Trophoblast cell (in vitro differentiated cells and primary cell): ENCODE results near the gene ATP8A1.

Experiments
- DNase-seq, 2 donors: peaks; one replicate each; pipeline ENCODE4 v3.0.0-alpha.2; 2016
- H2AFZ ChIP-seq: 2 replicates; pipeline ENCODE4 v1.6.1; 2013; ENCODE audit warnings: low read length, moderate library complexity, mild to moderate bottlenecking; ENCODE audit not compliant: insufficient read depth, poor library complexity
- H2AK5ac ChIP-seq: 2 replicates; pipeline ENCODE4 v1.6.1; 2013; ENCODE audit warnings: mild to moderate bottlenecking, low read length
- H2BK120ac ChIP-seq: 2 replicates; pipeline ENCODE4 v1.6.1; 2013; ENCODE audit warnings: low read length, mild to moderate bottlenecking, moderate library complexity; ENCODE audit not compliant: insufficient read depth, poor library complexity
- H2BK12ac ChIP-seq: 2 replicates; pipeline ENCODE4 v1.6.1; 2013; ENCODE audit warnings: mild to moderate bottlenecking, low read length, moderate library complexity
- H2BK5ac ChIP-seq: 2 replicates; pipeline ENCODE4 v1.6.1; 2013; ENCODE audit warnings: low read length, low read depth, moderate library complexity, mild to moderate bottlenecking; ENCODE audit not compliant: poor library complexity
- H3K14ac ChIP-seq: 2 replicates; pipeline ENCODE4 v1.6.1; 2013; ENCODE audit warnings: mild to moderate bottlenecking, low read length
- H3K18ac ChIP-seq: 2 replicates; pipeline ENCODE4 v1.6.1; 2013; ENCODE audit warnings: mild to moderate bottlenecking, low read length
- H3K23ac ChIP-seq: 2 replicates; pipeline ENCODE4 v1.6.1; 2013; ENCODE audit warnings: low read length
- H3K27ac ChIP-seq: 2 replicates; pipeline ENCODE4 v1.5.1; 2013; ENCODE audit warnings: low read depth, mild to moderate bottlenecking, inconsistent platforms, low read length, moderate library complexity
- H3K27me3 ChIP-seq: 2 replicates; pipeline ENCODE4 v1.6.1; 2013; ENCODE audit warnings: inconsistent platforms, mild to moderate bottlenecking, low read length, moderate library complexity; ENCODE audit not compliant: insufficient read depth
- H3K36me3 ChIP-seq, 2 experiments: 1 replicate in 1 of 2; 2 replicates in 1 of 2; pipeline ENCODE4 v1.6.1; 2013; ENCODE audit warnings: low read length in 2 of 2, mild to moderate bottlenecking in 2 of 2, moderate library complexity in 1 of 2; ENCODE audit not compliant: insufficient read depth in 2 of 2, control insufficient read depth in 1 of 2
- H3K4ac ChIP-seq: 2 replicates; pipeline ENCODE4 v1.6.1; 2013; ENCODE audit warnings: low read depth, mild to moderate bottlenecking, low read length, moderate library complexity
- H3K4me1 ChIP-seq, 2 experiments: 1 replicate in 1 of 2; 2 replicates in 1 of 2; pipeline ENCODE4 v1.6.1; 2013; ENCODE audit warnings: low read length in 2 of 2, mild to moderate bottlenecking in 2 of 2, moderate library complexity in 1 of 2; ENCODE audit not compliant: insufficient read depth in 2 of 2, control insufficient read depth in 1 of 2
- H3K4me2 ChIP-seq: 2 replicates; pipeline ENCODE4 v1.6.1; 2013; ENCODE audit warnings: inconsistent platforms, mild to moderate bottlenecking, low read length, moderate library complexity
- H3K4me3 ChIP-seq: 2 replicates; pipeline ENCODE4 v1.5.1; 2013; ENCODE audit warnings: mild to moderate bottlenecking, low read depth, low read length, inconsistent platforms
- H3K79me1 ChIP-seq: one replicate; pipeline ENCODE4 v1.6.1; 2013; ENCODE audit warnings: low read length
- H3K79me2 ChIP-seq: 2 replicates; pipeline ENCODE4 v1.6.1; 2013; ENCODE audit warnings: low read length, mild to moderate bottlenecking; ENCODE audit not compliant: control insufficient read depth, insufficient read depth, poor library complexity
- H3K9ac ChIP-seq: 2 replicates; pipeline ENCODE4 v1.6.1; 2013; ENCODE audit warnings: mild to moderate bottlenecking, low read length
- H3K9me3 ChIP-seq: 2 replicates; pipeline ENCODE4 v1.6.1; 2013; ENCODE audit warnings: low read depth, mild to moderate bottlenecking, control low read depth, inconsistent platforms, low read length; ENCODE audit not compliant: insufficient read depth
- H4K12ac ChIP-seq: 2 replicates; pipeline ENCODE4 v1.6.1; 2013; ENCODE audit warnings: low read depth, mild to moderate bottlenecking, low read length, moderate library complexity
- H4K8ac ChIP-seq: 2 replicates; pipeline ENCODE4 v1.6.1; 2013; ENCODE audit warnings: low read depth, mild to moderate bottlenecking, low read length, moderate library complexity
- H4K91ac ChIP-seq: one replicate; pipeline ENCODE4 v1.6.1; 2013; ENCODE audit warnings: low read depth, mild to moderate bottlenecking, low read length, moderate library complexity
- WGBS: extraction: QIAGEN DNeasy Blood & Tissue Kit; methylation state at CpG from one replicate; pipeline ENCODE4 v1.1.7; 2013; ENCODE audit warnings: missing lambda C conversion rate; ENCODE audit not compliant: insufficient read length, insufficient coverage; ENCODE audit errors: extremely low coverage; 5-methylcytosine and 5-hydroxymethylcytosine counted together

ATP8A1 gene

DNA sequence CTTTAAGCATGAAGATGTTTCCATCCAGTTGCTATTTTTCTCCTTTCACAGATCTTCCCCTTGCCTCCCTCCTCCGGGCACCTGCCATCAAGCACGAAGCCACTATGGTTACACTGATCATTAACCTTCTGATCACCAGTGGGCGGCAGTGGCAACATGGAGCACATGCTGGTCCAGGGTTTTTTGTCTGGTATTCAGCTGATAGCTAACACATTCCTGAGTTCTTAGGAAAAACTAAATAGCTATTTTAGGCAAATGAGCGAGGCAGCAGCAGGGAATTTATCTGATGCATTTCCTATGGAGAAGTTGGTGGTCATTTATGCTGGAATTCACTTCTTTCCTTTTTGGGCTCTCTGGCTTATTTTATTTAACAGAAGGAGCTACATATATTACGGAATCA is 236.8 kb downstream of the ATP8A1 start:
- Histone ChIP-seq H4K12ac (no peak overlapping the region), H3K14ac (no peak overlapping the region), H3K79me2 (no peaks in the 10 kb centered on the region), H3K18ac (no peak overlapping the region), H2BK120ac (no peak overlapping the region), H3K9me3 (no peaks in the 10 kb centered on the region), H4K91ac (no peak overlapping the region), H3K36me3 (no peaks in the 10 kb centered on the region), H3K4me2 (no peak overlapping the region), H3K27me3 (no peaks in the 10 kb centered on the region), H2AK5ac (no peak overlapping the region), H3K79me1 (no peaks in the 10 kb centered on the region), H4K8ac (no peak overlapping the region), H2BK5ac (no peak overlapping the region), H3K9ac (no peak overlapping the region), H3K4ac (no peak overlapping the region), H3K27ac (no peak overlapping the region), H2BK12ac (no peak overlapping the region), H3K23ac (no peak overlapping the region), H3K4me3 (no peak overlapping the region), H2AFZ (no peak overlapping the region), H3K4me1 (no peaks in the 10 kb centered on the region)
- DNase-seq, result no peak
- no CpG with 5 or more reads among the region's 5 CpGs for WGBS

DNA sequence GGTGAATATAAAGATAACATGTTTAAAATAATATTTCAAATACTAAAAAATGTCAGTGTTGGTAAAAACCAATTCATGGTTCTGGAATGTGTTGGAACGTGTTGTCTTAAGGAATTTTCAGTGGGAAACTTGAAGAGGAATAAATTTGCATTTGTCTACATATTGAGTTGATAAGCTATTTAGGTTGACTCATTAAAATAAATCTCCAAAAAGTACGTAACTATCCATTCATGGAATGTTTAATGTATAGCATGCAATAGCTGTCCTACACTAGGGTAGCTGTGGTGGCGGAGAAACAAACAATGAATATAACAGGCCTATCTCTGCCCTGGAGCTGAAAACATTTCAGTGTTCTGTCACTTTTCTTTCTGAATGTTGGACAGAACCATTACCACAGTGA is 239.4 kb downstream of the ATP8A1 start:
- H3K4me1 ChIP-seq, result peaks cover 0 to 2% of the 10 kb centered on the region in 2 experiments
- no peak overlapping the region for H3K14ac ChIP-seq
- no peaks in the 10 kb centered on the region for H3K36me3 ChIP-seq
- no peak overlapping the region for H4K8ac ChIP-seq
- H3K4me2 ChIP-seq, result no peak overlapping the region
- no CpG with 5 or more reads among the region's 3 CpGs for whole genome bisulfite sequencing
- H3K9me3 ChIP-seq, result no peaks in the 10 kb centered on the region
- no peak overlapping the region for H3K4me3 ChIP-seq
- H3K79me2 ChIP-seq, result no peaks in the 10 kb centered on the region
- no peak overlapping the region for H3K4ac ChIP-seq
- H4K12ac ChIP-seq, result no peak overlapping the region
- no peaks in the 10 kb centered on the region for H3K79me1 ChIP-seq
- no peak overlapping the region for H2BK12ac ChIP-seq
- H4K91ac ChIP-seq, result no peak overlapping the region
- H2AK5ac ChIP-seq, result no peak overlapping the region
- no peak overlapping the region for H2AFZ ChIP-seq
- H2BK5ac ChIP-seq, result no peak overlapping the region
- H3K27me3 ChIP-seq, result no peaks in the 10 kb centered on the region
- DNase-seq, result no peak
- H3K27ac ChIP-seq, result no peak overlapping the region
- no peak overlapping the region for H2BK120ac ChIP-seq
- H3K18ac ChIP-seq, result no peak overlapping the region
- no peak overlapping the region for H3K23ac ChIP-seq
- no peak overlapping the region for H3K9ac ChIP-seq

DNA sequence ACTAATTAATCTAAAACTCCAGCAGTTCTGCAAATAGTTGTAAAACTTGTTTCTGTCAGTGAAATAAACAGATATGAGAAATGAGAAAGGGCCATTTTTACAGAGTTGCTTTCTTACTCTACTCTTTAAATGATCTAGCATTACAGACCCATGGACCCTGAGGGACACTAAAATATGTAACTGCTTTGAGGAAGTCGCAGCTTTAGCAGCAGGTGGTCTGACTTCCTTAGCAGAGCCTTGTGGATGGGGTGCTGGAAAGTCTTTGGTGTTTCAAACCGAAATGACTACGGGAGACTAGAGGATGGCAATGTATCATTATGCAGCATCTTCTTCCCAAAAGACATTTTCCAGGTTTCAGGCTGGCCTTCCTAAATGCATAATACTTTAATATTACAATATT is 240.9 kb downstream of the ATP8A1 start:
- no peak overlapping the region for H2BK120ac ChIP-seq
- H4K12ac ChIP-seq, result no peak overlapping the region
- no peak overlapping the region for H3K4me3 ChIP-seq
- no peaks in the 10 kb centered on the region for H3K27me3 ChIP-seq
- H2AK5ac ChIP-seq, result no peak overlapping the region
- no CpG with 5 or more reads among the region's 3 CpGs for WGBS
- H2BK5ac ChIP-seq, result no peak overlapping the region
- no peak overlapping the region for H3K27ac ChIP-seq
- peaks cover 0 to 3% of the 10 kb centered on the region in 2 experiments for H3K4me1 ChIP-seq
- no peak overlapping the region for H3K14ac ChIP-seq
- H3K9me3 ChIP-seq, result no peaks in the 10 kb centered on the region
- H3K18ac ChIP-seq, result no peak overlapping the region
- H3K23ac ChIP-seq, result no peak overlapping the region
- H3K4me2 ChIP-seq, result no peak overlapping the region
- no peaks in the 10 kb centered on the region for H3K36me3 ChIP-seq
- no peak overlapping the region for H4K91ac ChIP-seq
- no peak overlapping the region for H2BK12ac ChIP-seq
- no peak for DNase-seq
- H3K79me1 ChIP-seq, result no peaks in the 10 kb centered on the region
- no peak overlapping the region for H3K9ac ChIP-seq
- no peak overlapping the region for H2AFZ ChIP-seq
- no peak overlapping the region for H4K8ac ChIP-seq
- no peaks in the 10 kb centered on the region for H3K79me2 ChIP-seq
- H3K4ac ChIP-seq, result no peak overlapping the region

DNA sequence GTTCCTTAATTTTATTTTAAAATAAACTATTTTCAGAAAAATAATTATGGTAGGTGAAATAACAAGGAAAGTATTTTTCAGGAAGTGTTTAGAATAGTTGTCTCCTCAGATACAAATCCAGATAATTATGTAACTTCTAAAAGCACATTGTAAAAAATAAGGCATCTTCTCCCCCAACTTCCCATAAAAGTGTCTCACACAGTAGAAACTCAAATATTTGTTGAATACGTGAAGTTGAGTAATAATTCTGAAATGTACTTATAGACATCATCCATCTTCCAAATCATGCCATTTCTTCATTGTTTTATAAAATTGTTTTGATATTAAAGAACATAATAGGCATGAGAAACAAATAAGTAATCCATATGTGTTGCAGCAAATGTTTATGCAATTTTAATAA is 241.6 kb downstream of the ATP8A1 start:
- no peak overlapping the region for H4K91ac ChIP-seq
- H2BK5ac ChIP-seq, result no peak overlapping the region
- H3K18ac ChIP-seq, result no peak overlapping the region
- peaks cover 0 to 3% of the 10 kb centered on the region in 2 experiments for H3K4me1 ChIP-seq
- no peak overlapping the region for H2BK12ac ChIP-seq
- DNase-seq, result no peak
- H2BK120ac ChIP-seq, result no peak overlapping the region
- no CpG with 5 or more reads among the region's 1 CpG for WGBS
- H2AFZ ChIP-seq, result no peak overlapping the region
- no peak overlapping the region for H3K9ac ChIP-seq
- no peak overlapping the region for H4K8ac ChIP-seq
- no peaks in the 10 kb centered on the region for H3K27me3 ChIP-seq
- no peak overlapping the region for H2AK5ac ChIP-seq
- no peak overlapping the region for H3K4ac ChIP-seq
- H3K9me3 ChIP-seq, result no peaks in the 10 kb centered on the region
- H3K14ac ChIP-seq, result no peak overlapping the region
- H3K79me2 ChIP-seq, result no peaks in the 10 kb centered on the region
- no peak overlapping the region for H3K4me3 ChIP-seq
- no peaks in the 10 kb centered on the region for H3K79me1 ChIP-seq
- H3K4me2 ChIP-seq, result no peak overlapping the region
- H3K36me3 ChIP-seq, result no peaks in the 10 kb centered on the region
- H3K23ac ChIP-seq, result no peak overlapping the region
- no peak overlapping the region for H4K12ac ChIP-seq
- H3K27ac ChIP-seq, result no peak overlapping the region
